ENCODE results near the gene C20orf141.
"Not testable (repeated sequence)": the region's sequence is repeated elsewhere in the genome, so short reads cannot be mapped to it uniquely, and the experiment has no call there.

The C20orf141 gene

GRCh38 chr20:2800521-2801285 lies 14.1 kb upstream of the C20orf141 start, which contains the start of gene CPXM1:
TSS of gene CPXM1 (minus strand) at chr20:2800627. CDS start at chr20:2800572, 55 bp downstream.
- no peak within 1 kb of the TSS for H3K27ac ChIP-seq (ENCODE audit: low read length)
- H3K27me3 ChIP-seq (ENCODE audit: low read depth, low read length), result peaks cover 30% of the 10 kb centered on the region
- H3K4me1 ChIP-seq (ENCODE audit: control insufficient read depth in 1 of 2, insufficient read depth in 2 of 2, low read length in 2 of 2), result peaks cover 6 to 21% of the 10 kb centered on the region in 2 donors
- H3K4me3 ChIP-seq (ENCODE audit: low read depth in 1 of 2, low read length in 2 of 2), result peak within 1 kb of the TSS; percentile 42 to 61
- H3K36me3 ChIP-seq (ENCODE audit: control insufficient read depth in 1 of 2, insufficient read depth in 2 of 2, low read length in 2 of 2), result no peaks in the 10 kb centered on the region
- H3K9me3 ChIP-seq (ENCODE audit: control insufficient read depth in 1 of 2, low read length in 2 of 2), result no peaks in the 10 kb centered on the region

DNA sequence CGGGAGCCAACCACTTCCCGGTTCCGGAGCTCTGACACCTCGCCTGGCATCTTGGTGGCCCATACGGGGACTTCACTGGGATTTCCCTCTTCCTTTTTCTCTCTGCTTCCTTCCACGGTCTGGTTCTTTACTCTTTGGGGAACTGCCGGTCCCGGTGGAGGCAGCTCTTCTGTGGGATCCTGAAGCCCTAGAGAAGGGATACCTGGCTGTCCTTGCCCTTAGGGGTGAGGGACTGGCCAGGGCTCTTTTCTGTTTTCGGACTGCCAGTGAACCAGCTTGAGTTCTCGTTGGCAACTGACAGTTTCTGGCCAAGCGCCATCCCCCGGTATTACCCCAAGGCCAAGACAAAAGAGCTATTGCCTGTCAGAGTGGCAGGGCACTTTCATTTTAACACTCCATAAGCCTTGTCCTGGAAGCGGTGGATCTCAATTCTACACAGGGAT lies 13.5 kb upstream of the C20orf141 start:
- Histone ChIP-seq H3K4me1 (ENCODE audit: control insufficient read depth in 1 of 2, insufficient read depth in 2 of 2, low read length in 2 of 2) (peaks cover 6 to 21% of the 10 kb centered on the region in 2 donors), H3K27me3 (ENCODE audit: low read depth, low read length) (peaks cover 36% of the 10 kb centered on the region), H3K4me3 (ENCODE audit: low read depth in 1 of 2, low read length in 2 of 2) (peak overlapping the region in 1 of 2 donors; percentile 1), H3K9me3 (ENCODE audit: control insufficient read depth in 1 of 2, low read length in 2 of 2) (no peaks in the 10 kb centered on the region), H3K27ac (ENCODE audit: low read length) (no peak overlapping the region), H3K36me3 (ENCODE audit: control insufficient read depth in 1 of 2, insufficient read depth in 2 of 2, low read length in 2 of 2) (no peaks in the 10 kb centered on the region)

GRCh38 chr20:2804041-2804828 lies 10.6 kb upstream of the C20orf141 start:
- H3K4me1 ChIP-seq (ENCODE audit: control insufficient read depth in 1 of 2, insufficient read depth in 2 of 2, low read length in 2 of 2), result peaks cover 4 to 21% of the 10 kb centered on the region in 2 donors
- H3K9me3 ChIP-seq (ENCODE audit: control insufficient read depth in 1 of 2, low read length in 2 of 2), result no peaks in the 10 kb centered on the region
- H3K27ac ChIP-seq (ENCODE audit: low read length), result no peak overlapping the region
- no peak overlapping the region for H3K4me3 ChIP-seq (ENCODE audit: low read depth in 1 of 2, low read length in 2 of 2)
- peaks cover 44% of the 10 kb centered on the region for H3K27me3 ChIP-seq (ENCODE audit: low read depth, low read length)
- no peaks in the 10 kb centered on the region for H3K36me3 ChIP-seq (ENCODE audit: control insufficient read depth in 1 of 2, insufficient read depth in 2 of 2, low read length in 2 of 2)

GRCh38 chr20:2804852-2805688 lies 9.7 kb upstream of the C20orf141 start:
- Histone ChIP-seq H3K27ac (ENCODE audit: low read length) (no peak overlapping the region), H3K4me1 (ENCODE audit: control insufficient read depth in 1 of 2, insufficient read depth in 2 of 2, low read length in 2 of 2) (peaks cover 0 to 13% of the 10 kb centered on the region in 2 donors), H3K4me3 (ENCODE audit: low read depth in 1 of 2, low read length in 2 of 2) (no peak overlapping the region), H3K36me3 (ENCODE audit: control insufficient read depth in 1 of 2, insufficient read depth in 2 of 2, low read length in 2 of 2) (no peaks in the 10 kb centered on the region), H3K9me3 (ENCODE audit: control insufficient read depth in 1 of 2, low read length in 2 of 2) (no peaks in the 10 kb centered on the region), H3K27me3 (ENCODE audit: low read depth, low read length) (peaks cover 36% of the 10 kb centered on the region)

DNA sequence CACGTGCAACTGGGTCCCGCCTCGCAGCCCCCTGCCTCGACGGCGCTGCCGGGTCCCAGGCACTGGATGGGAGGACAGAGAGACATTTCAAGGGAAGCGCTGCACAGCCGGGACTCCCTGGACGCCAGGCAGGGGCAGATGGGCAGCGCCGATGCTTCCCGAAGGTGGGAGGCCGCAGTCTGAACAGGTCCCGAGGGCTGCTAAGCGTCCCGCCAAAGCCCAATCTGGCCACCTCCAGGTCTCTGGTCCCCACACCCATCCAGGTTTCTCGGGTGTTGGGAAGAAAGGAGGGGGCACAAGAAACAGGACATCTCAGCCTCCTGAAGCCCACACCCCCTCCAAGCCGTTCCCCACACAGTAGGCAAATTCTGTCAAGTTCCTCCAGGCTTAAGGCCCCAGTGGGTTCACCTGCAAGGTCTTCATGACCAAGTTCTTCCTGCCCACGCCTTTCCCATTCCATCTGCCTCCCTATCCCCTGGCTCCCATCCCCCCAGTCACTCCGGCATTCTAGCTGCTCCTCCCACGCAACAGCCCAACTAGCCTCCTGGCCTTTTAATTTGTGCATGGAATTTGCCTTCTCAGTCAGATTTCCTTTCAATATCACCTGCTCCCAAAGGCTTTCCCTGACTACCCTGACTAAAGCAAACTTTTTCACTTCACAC lies 9.0 kb upstream of the C20orf141 start:
- Histone ChIP-seq H3K27me3 (ENCODE audit: low read depth, low read length) (peaks cover 32% of the 10 kb centered on the region), H3K36me3 (ENCODE audit: control insufficient read depth in 1 of 2, insufficient read depth in 2 of 2, low read length in 2 of 2) (no peaks in the 10 kb centered on the region), H3K4me3 (ENCODE audit: low read depth in 1 of 2, low read length in 2 of 2) (no peak overlapping the region), H3K27ac (ENCODE audit: low read length) (no peak overlapping the region), H3K4me1 (ENCODE audit: control insufficient read depth in 1 of 2, insufficient read depth in 2 of 2, low read length in 2 of 2) (peaks cover 0 to 5% of the 10 kb centered on the region in 2 donors), H3K9me3 (ENCODE audit: control insufficient read depth in 1 of 2, low read length in 2 of 2) (no peaks in the 10 kb centered on the region)

DNA sequence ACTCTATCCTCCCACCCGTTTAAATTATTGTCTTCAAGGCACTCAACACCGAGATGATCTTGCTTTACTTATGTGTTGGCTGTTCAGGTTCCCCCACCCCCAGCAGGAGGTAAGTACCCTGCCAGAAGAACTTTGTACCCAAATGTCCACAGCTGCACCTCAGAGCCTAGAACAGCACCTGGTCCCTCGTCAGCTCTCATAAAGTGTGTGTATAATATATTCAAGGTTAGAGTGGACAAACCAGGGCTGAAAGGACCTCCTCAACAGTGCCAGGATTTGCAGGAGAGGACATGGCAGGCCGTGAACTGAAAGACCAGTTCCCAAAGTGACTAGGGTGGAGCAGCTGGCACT lies 8.5 kb upstream of the C20orf141 start:
- Histone ChIP-seq H3K4me3 (ENCODE audit: low read depth in 1 of 2, low read length in 2 of 2) (no peak overlapping the region), H3K4me1 (ENCODE audit: control insufficient read depth in 1 of 2, insufficient read depth in 2 of 2, low read length in 2 of 2) (peaks cover 0 to 4% of the 10 kb centered on the region in 2 donors), H3K36me3 (ENCODE audit: control insufficient read depth in 1 of 2, insufficient read depth in 2 of 2, low read length in 2 of 2) (no peaks in the 10 kb centered on the region), H3K27me3 (ENCODE audit: low read depth, low read length) (peaks cover 27% of the 10 kb centered on the region), H3K27ac (ENCODE audit: low read length) (no peak overlapping the region), H3K9me3 (ENCODE audit: control insufficient read depth in 1 of 2, low read length in 2 of 2) (no peaks in the 10 kb centered on the region)

DNA sequence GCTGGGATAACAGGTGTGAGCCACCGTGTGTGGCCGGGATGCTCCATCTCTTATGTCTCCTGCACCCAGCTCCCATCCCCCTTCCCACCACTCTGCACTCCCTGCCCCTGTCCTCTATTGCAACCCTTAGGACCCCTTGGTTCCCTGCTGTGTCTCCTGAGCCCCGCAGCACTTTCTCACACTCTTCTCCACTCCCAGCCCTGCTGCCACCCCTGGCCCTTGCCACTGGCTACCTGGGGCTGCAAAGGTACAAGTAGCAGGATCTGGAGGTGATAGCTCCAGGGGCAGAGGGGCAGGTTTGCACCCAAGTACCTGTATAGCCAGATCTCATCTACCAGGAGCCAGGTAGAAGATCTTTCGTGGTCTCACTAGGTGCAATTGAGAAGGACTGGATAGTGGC lies 7.8 kb upstream of the C20orf141 start:
- Histone ChIP-seq H3K4me3 (ENCODE audit: low read depth in 1 of 2, low read length in 2 of 2) (no peak overlapping the region), H3K4me1 (ENCODE audit: control insufficient read depth in 1 of 2, insufficient read depth in 2 of 2, low read length in 2 of 2) (peaks cover 0 to 4% of the 10 kb centered on the region in 2 donors), H3K9me3 (ENCODE audit: control insufficient read depth in 1 of 2, low read length in 2 of 2) (peaks cover 0 to 3% of the 10 kb centered on the region in 2 donors), H3K36me3 (ENCODE audit: control insufficient read depth in 1 of 2, insufficient read depth in 2 of 2, low read length in 2 of 2) (no peaks in the 10 kb centered on the region), H3K27me3 (ENCODE audit: low read depth, low read length) (peaks cover 24% of the 10 kb centered on the region), H3K27ac (ENCODE audit: low read length) (no peak overlapping the region)

DNA sequence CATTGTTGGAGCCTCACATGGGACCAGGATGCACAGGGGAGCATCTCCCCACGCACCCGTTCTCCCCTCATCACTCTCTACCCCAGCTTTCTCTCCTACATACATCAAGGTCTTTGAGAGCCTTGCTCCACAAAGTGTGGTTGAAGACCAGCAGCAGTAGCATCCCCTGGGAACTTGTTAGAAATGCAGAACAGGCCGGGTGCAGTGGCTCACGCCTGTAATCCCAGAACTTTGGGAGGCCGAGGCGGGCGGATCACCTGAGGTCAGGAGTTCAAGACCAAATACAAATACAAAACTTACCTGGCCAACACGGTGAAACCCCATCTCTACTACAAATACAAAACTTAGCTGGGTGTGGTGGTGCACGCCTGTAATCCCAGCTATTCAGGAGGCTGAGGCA lies 6.9 kb upstream of the C20orf141 start:
- not testable (repeated sequence) for H3K4me1 ChIP-seq (ENCODE audit: control insufficient read depth in 1 of 2, insufficient read depth in 2 of 2, low read length in 2 of 2); H3K4me3 ChIP-seq (ENCODE audit: low read depth in 1 of 2, low read length in 2 of 2); H3K9me3 ChIP-seq (ENCODE audit: control insufficient read depth in 1 of 2, low read length in 2 of 2); H3K36me3 ChIP-seq (ENCODE audit: control insufficient read depth in 1 of 2, insufficient read depth in 2 of 2, low read length in 2 of 2); H3K27ac ChIP-seq (ENCODE audit: low read length)
- H3K27me3 ChIP-seq (ENCODE audit: low read depth, low read length), result peaks cover 24% of the 10 kb centered on the region

DNA sequence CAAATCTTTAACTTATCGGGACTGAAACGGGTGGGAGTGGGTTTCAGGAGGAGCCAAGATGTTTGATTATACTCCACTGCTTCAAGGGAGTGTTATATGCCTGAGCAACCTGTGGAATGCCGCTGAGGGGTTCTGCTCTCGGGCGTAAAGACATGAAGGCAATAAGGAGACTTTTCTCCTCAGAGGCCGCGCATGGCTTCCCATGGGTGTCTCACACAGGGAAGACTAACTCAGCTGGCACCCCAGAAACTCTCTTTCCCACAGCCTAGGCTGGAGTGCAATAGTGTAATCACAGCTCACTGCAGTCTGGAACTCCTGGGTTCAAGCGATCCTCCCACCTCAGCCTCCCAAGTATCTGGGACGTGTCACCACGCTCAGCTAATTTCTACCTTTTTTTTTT lies 5.1 kb upstream of the C20orf141 start:
- Histone ChIP-seq H3K9me3 (ENCODE audit: control insufficient read depth in 1 of 2, low read length in 2 of 2) (peaks cover 0 to 6% of the 10 kb centered on the region in 2 donors), H3K27me3 (ENCODE audit: low read depth, low read length) (peaks cover 24% of the 10 kb centered on the region), H3K36me3 (ENCODE audit: control insufficient read depth in 1 of 2, insufficient read depth in 2 of 2, low read length in 2 of 2) (no peaks in the 10 kb centered on the region), H3K27ac (ENCODE audit: low read length) (no peak overlapping the region), H3K4me3 (ENCODE audit: low read depth in 1 of 2, low read length in 2 of 2) (no peak overlapping the region), H3K4me1 (ENCODE audit: control insufficient read depth in 1 of 2, insufficient read depth in 2 of 2, low read length in 2 of 2) (peaks cover 0 to 2% of the 10 kb centered on the region in 2 donors)

- H3K4me1 ChIP-seq (ENCODE audit: control insufficient read depth in 1 of 2, insufficient read depth in 2 of 2, low read length in 2 of 2), result no peaks in the 10 kb centered on the region
- peaks cover 6% of the 10 kb centered on the region for H3K27me3 ChIP-seq (ENCODE audit: low read depth, low read length)
- no peak overlapping the region for H3K27ac ChIP-seq (ENCODE audit: low read length)
- peaks cover 0 to 6% of the 10 kb centered on the region in 2 donors for H3K9me3 ChIP-seq (ENCODE audit: control insufficient read depth in 1 of 2, low read length in 2 of 2)
- H3K4me3 ChIP-seq (ENCODE audit: low read depth in 1 of 2, low read length in 2 of 2), result no peak overlapping the region
- no peaks in the 10 kb centered on the region for H3K36me3 ChIP-seq (ENCODE audit: control insufficient read depth in 1 of 2, insufficient read depth in 2 of 2, low read length in 2 of 2)
These were observed 2.6 kb upstream of the C20orf141 start for GRCh38 chr20:2812189-2812588.
